OCI-M2 (cell line): Measurements from ENCODE around the gene SLC22A2.
"Not testable (repeated sequence)": the region's sequence is repeated elsewhere in the genome, so short reads cannot be mapped to it uniquely, and the experiment has no call there.

ENCODE experiments used
- DNase-seq: peaks from one replicate; lab custom pipeline; 2025; ENCODE audit not compliant: unreplicated experiment; lab: John Stamatoyannopoulos, UW

The SLC22A2 gene

GRCh38 chr6:160252073-160252813 lies 6.4 kb downstream of the SLC22A2 start:
- no peak for DNase-seq

- DNase-seq, result no peak
These were observed 8.9 kb downstream of the SLC22A2 start for GRCh38 chr6:160249671-160250070.

- DNase-seq, result no peak
These were observed 10.1 kb downstream of the SLC22A2 start for GRCh38 chr6:160248538-160248937.

- DNase-seq, result no peak
These were observed 11.2 kb downstream of the SLC22A2 start for GRCh38 chr6:160247457-160247883.

- DNase-seq, result no peak
These were observed 17.9 kb downstream of the SLC22A2 start for GRCh38 chr6:160240691-160241084.

GRCh38 chr6:160239929-160240690 lies 18.5 kb downstream of the SLC22A2 start:
- DNase-seq, result no peak

- no peak for DNase-seq
These were observed 19.6 kb downstream of the SLC22A2 start for GRCh38 chr6:160238761-160239751.

GRCh38 chr6:160238278-160238711 lies 20.3 kb downstream of the SLC22A2 start:
- DNase-seq, result no peak

- DNase-seq, result not testable (repeated sequence)
These were observed 20.9 kb downstream of the SLC22A2 start for GRCh38 chr6:160237597-160238275.

- not testable (repeated sequence) for DNase-seq
These were observed 22.3 kb downstream of the SLC22A2 start for GRCh38 chr6:160236235-160236872.

GRCh38 chr6:160233950-160234640 lies 24.5 kb downstream of the SLC22A2 start:
- not testable (repeated sequence) for DNase-seq

- no peak for DNase-seq
These were observed 30.9 kb downstream of the SLC22A2 start for GRCh38 chr6:160227769-160228161.

GRCh38 chr6:160227038-160227768 lies 31.4 kb downstream of the SLC22A2 start:
- DNase-seq, result no peak

GRCh38 chr6:160226118-160226591 lies 32.5 kb downstream of the SLC22A2 start:
- no peak for DNase-seq

- no peak for DNase-seq
These were observed 33.9 kb downstream of the SLC22A2 start for GRCh38 chr6:160224639-160225237.

- no peak for DNase-seq
These were observed 36.1 kb downstream of the SLC22A2 start for GRCh38 chr6:160222491-160222890.

GRCh38 chr6:160221918-160222317 lies 36.7 kb downstream of the SLC22A2 start:
- DNase-seq, result no peak

GRCh38 chr6:160221423-160221822 lies 37.2 kb downstream of the SLC22A2 start:
- no peak for DNase-seq
